IgD-negative memory B cell (primary cell): ENCODE measurements around the gene ACOT13. TPM values are rescaled to one million over a fixed set of nuclear protein-coding genes. Genes with fewer than 3 reads are reported as not detected.
"Not testable (repeated sequence)": the region's sequence is repeated elsewhere in the genome, so short reads cannot be mapped to it uniquely, and the experiment has no call there.

Experiments
- H3K27ac Mint-ChIP-seq, 3 donors: one replicate each; pipeline ENCODE4 v1.8.0; 2020 to 2022; ENCODE audit warnings: mild to moderate bottlenecking in 3 of 3, mixed read lengths in 3 of 3, moderate library complexity in 1 of 3
- H3K27me3 Mint-ChIP-seq: one replicate; pipeline ENCODE4 v1.8.0; 2021; ENCODE audit warnings: mixed read lengths
- H3K36me3 Mint-ChIP-seq: one replicate; pipeline ENCODE4 v1.8.0; 2020; ENCODE audit warnings: mild to moderate bottlenecking, mixed read lengths
- H3K4me1 Mint-ChIP-seq, 3 donors: one replicate each; pipeline ENCODE4 v1.8.0; 2020 to 2022; ENCODE audit warnings: mixed read lengths in 3 of 3, mild to moderate bottlenecking in 1 of 3
- H3K4me3 Mint-ChIP-seq, 4 donors: one replicate each; pipeline ENCODE4 v1.8.0; 2020 to 2022; ENCODE audit warnings: mild to moderate bottlenecking in 4 of 4, mixed read lengths in 4 of 4, moderate library complexity in 3 of 4
- H3K9me3 Mint-ChIP-seq, 3 donors: one replicate each; pipeline ENCODE4 v1.8.0; 2020 to 2021; ENCODE audit warnings: mixed read lengths in 3 of 3, mild to moderate bottlenecking in 1 of 3
- polyA plus RNA-seq: library from polyadenylated mRNA; unstranded; fragments of 300-500 nt; fragmentation: Illumina TruSeq; gene quantifications from one replicate; pipeline ENCODE4 v1.2.3, GENCODE V29; 2021

The ACOT13 gene
- polyA plus RNA-seq, 1 donor from 2014 or later = 15.0 TPM

GRCh38 chr6:24692848-24693592 lies 26.1 kb downstream of the ACOT13 start:
- no peak overlapping the region for H3K4me3 Mint-ChIP-seq
- H3K4me1 Mint-ChIP-seq = peaks cover 4 to 11% (median 5%) of the 10 kb centered on the region in 3 donors
- H3K27ac Mint-ChIP-seq = no peak overlapping the region
- no peaks in the 10 kb centered on the region for H3K9me3 Mint-ChIP-seq
- no peaks in the 10 kb centered on the region for H3K27me3 Mint-ChIP-seq
- H3K36me3 Mint-ChIP-seq = no peaks in the 10 kb centered on the region

- Mint-ChIP-seq H3K4me1 (peaks cover 4 to 11% (median 5%) of the 10 kb centered on the region in 3 donors), H3K9me3 (no peaks in the 10 kb centered on the region), H3K27me3 (no peaks in the 10 kb centered on the region), H3K36me3 (no peaks in the 10 kb centered on the region), H3K27ac (peak overlapping the region in 1 of 3 donors; percentile 29), H3K4me3 (no peak overlapping the region)
Measured at GRCh38 chr6:24694198-24694597, 27.3 kb downstream of the ACOT13 start.

GRCh38 chr6:24695635-24696034 lies 28.8 kb downstream of the ACOT13 start:
- H3K36me3 Mint-ChIP-seq, H3K27ac Mint-ChIP-seq, H3K27me3 Mint-ChIP-seq, H3K4me3 Mint-ChIP-seq, H3K9me3 Mint-ChIP-seq: not testable (repeated sequence)
- peaks cover 4 to 16% (median 5%) of the 10 kb centered on the region in 3 donors for H3K4me1 Mint-ChIP-seq

GRCh38 chr6:24696097-24696496 lies 29.2 kb downstream of the ACOT13 start:
- Mint-ChIP-seq H3K4me3 (no peak overlapping the region), H3K27ac (no peak overlapping the region), H3K36me3 (peaks cover 2% of the 10 kb centered on the region), H3K4me1 (peaks cover 4 to 16% (median 5%) of the 10 kb centered on the region in 3 donors), H3K9me3 (no peaks in the 10 kb centered on the region), H3K27me3 (no peaks in the 10 kb centered on the region)

- Mint-ChIP-seq H3K27me3 (no peaks in the 10 kb centered on the region), H3K9me3 (no peaks in the 10 kb centered on the region), H3K4me3 (no peak overlapping the region), H3K36me3 (peaks cover 2% of the 10 kb centered on the region), H3K4me1 (peaks cover 4 to 17% (median 16%) of the 10 kb centered on the region in 3 donors), H3K27ac (peak overlapping the region in 1 of 3 donors; percentile 49)
Measured at GRCh38 chr6:24699521-24700359, 32.9 kb downstream of the ACOT13 start.

GRCh38 chr6:24702720-24703282 lies 35.9 kb downstream of the ACOT13 start:
- H3K4me3 Mint-ChIP-seq = no peak overlapping the region
- H3K36me3 Mint-ChIP-seq = peaks cover 2% of the 10 kb centered on the region
- H3K9me3 Mint-ChIP-seq = no peaks in the 10 kb centered on the region
- no peaks in the 10 kb centered on the region for H3K27me3 Mint-ChIP-seq
- H3K27ac Mint-ChIP-seq = peak overlapping the region in 1 of 3 donors; percentile 85
- H3K4me1 Mint-ChIP-seq = peaks cover 4 to 14% (median 12%) of the 10 kb centered on the region in 3 donors

GRCh38 chr6:24704468-24704867 lies 37.6 kb downstream of the ACOT13 start:
- Mint-ChIP-seq H3K27me3 (no peaks in the 10 kb centered on the region), H3K4me3 (no peak overlapping the region), H3K4me1 (peaks cover 6 to 20% (median 17%) of the 10 kb centered on the region in 3 donors), H3K36me3 (peaks cover 2% of the 10 kb centered on the region), H3K9me3 (no peaks in the 10 kb centered on the region), H3K27ac (peak overlapping the region in 1 of 3 donors; percentile 28)

- peak overlapping the region in 1 of 3 donors; percentile 33 for H3K27ac Mint-ChIP-seq
- no peaks in the 10 kb centered on the region for H3K9me3 Mint-ChIP-seq
- H3K4me1 Mint-ChIP-seq = peaks cover 20 to 28% (median 23%) of the 10 kb centered on the region in 3 donors
- no peak overlapping the region for H3K4me3 Mint-ChIP-seq
- no peaks in the 10 kb centered on the region for H3K27me3 Mint-ChIP-seq
- no peaks in the 10 kb centered on the region for H3K36me3 Mint-ChIP-seq
Measured at GRCh38 chr6:24708612-24709011, 41.7 kb downstream of the ACOT13 start.

GRCh38 chr6:24709014-24709711 lies 42.3 kb downstream of the ACOT13 start:
- Mint-ChIP-seq H3K4me1 (peaks cover 21 to 28% (median 23%) of the 10 kb centered on the region in 3 donors), H3K4me3 (peak overlapping the region in 1 of 4 donors; percentile 47), H3K9me3 (no peaks in the 10 kb centered on the region), H3K27ac (peak overlapping the region in 2 of 3 donors; percentile 33 to 48), H3K27me3 (no peaks in the 10 kb centered on the region), H3K36me3 (no peaks in the 10 kb centered on the region)

- peak overlapping the region in 1 of 4 donors; percentile 70 for H3K4me3 Mint-ChIP-seq
- H3K27ac Mint-ChIP-seq = peak overlapping the region in 1 of 3 donors; percentile 86
- H3K4me1 Mint-ChIP-seq = peaks cover 27 to 31% (median 28%) of the 10 kb centered on the region in 3 donors
- no peaks in the 10 kb centered on the region for H3K36me3 Mint-ChIP-seq
- H3K27me3 Mint-ChIP-seq = no peaks in the 10 kb centered on the region
- H3K9me3 Mint-ChIP-seq = no peaks in the 10 kb centered on the region
Measured at GRCh38 chr6:24710519-24711303, 43.8 kb downstream of the ACOT13 start.

- H3K27ac Mint-ChIP-seq = peak overlapping the region in 2 of 3 donors; percentile 23 to 90
- H3K27me3 Mint-ChIP-seq, H3K36me3 Mint-ChIP-seq, H3K9me3 Mint-ChIP-seq: not testable (repeated sequence)
- peaks cover 41 to 47% (median 46%) of the 10 kb centered on the region in 3 donors for H3K4me1 Mint-ChIP-seq
- H3K4me3 Mint-ChIP-seq = peak overlapping the region; percentile 50 to 100 (median 82)
Measured at GRCh38 chr6:24716602-24717148, 49.8 kb downstream of the ACOT13 start.

GRCh38 chr6:24718449-24719124 lies 51.7 kb downstream of the ACOT13 start:
- Mint-ChIP-seq H3K27me3 (no peaks in the 10 kb centered on the region), H3K9me3 (no peaks in the 10 kb centered on the region), H3K36me3 (peaks cover 4% of the 10 kb centered on the region), H3K4me1 (peaks cover 38 to 45% (median 44%) of the 10 kb centered on the region in 3 donors), H3K27ac (peak overlapping the region; percentile 90 to 99 (median 96)), H3K4me3 (peak overlapping the region; percentile 88 to 100 (median 98))
